Measurements from ENCODE around the gene PTPRN2. TPM values are rescaled to one million over a fixed set of nuclear protein-coding genes. Genes with fewer than 3 reads are reported as not detected.

PTPRN2 gene
- total RNA-seq, 1 experiment from 2014 or later, result not detected

GRCh38 chr7:158110661-158111048 lies 477.0 kb downstream of the PTPRN2 start:
- Histone ChIP-seq H3K36me3 (ENCODE audit: low read depth) (no peaks in the 10 kb centered on the region), H3K9me2 (ENCODE audit: insufficient read depth) (no peaks in the 10 kb centered on the region), H3K27me3 (ENCODE audit: insufficient read depth, low read depth) (0 out of 2 replicates have a peak, but pooled peaks cover 6% of the 10 kb centered on the region), H3K27ac (no peak overlapping the region), H3K4me1 (replicated peaks; ENCODE audit: insufficient read depth) (no peaks in the 10 kb centered on the region), H4K20me1 (ENCODE audit: insufficient read depth) (no peaks in the 10 kb centered on the region), H3K79me2 (ENCODE audit: low read depth) (no peaks in the 10 kb centered on the region), H3K4me2 (no peak overlapping the region), H2AFZ (no peak overlapping the region), H3F3A (ENCODE audit: insufficient read depth, low read depth) (no peaks in the 10 kb centered on the region), H3K4me3 (no peak overlapping the region), H3K9me3 (ENCODE audit: insufficient read depth, low read depth) (no peaks in the 10 kb centered on the region)
- POLR2A ChIA-PET (ENCODE audit: unreplicated experiment), result no interaction called here
- CTCF ChIA-PET, result no interaction called here
- intact Hi-C loops (cut with micrococcal nuclease; ENCODE audit: unreplicated experiment), result no loop called here
- no peak for DNase-seq
- no TSS peak for BruUV-seq (replicated peaks)
- TF ChIP-seq, protein P1, sequence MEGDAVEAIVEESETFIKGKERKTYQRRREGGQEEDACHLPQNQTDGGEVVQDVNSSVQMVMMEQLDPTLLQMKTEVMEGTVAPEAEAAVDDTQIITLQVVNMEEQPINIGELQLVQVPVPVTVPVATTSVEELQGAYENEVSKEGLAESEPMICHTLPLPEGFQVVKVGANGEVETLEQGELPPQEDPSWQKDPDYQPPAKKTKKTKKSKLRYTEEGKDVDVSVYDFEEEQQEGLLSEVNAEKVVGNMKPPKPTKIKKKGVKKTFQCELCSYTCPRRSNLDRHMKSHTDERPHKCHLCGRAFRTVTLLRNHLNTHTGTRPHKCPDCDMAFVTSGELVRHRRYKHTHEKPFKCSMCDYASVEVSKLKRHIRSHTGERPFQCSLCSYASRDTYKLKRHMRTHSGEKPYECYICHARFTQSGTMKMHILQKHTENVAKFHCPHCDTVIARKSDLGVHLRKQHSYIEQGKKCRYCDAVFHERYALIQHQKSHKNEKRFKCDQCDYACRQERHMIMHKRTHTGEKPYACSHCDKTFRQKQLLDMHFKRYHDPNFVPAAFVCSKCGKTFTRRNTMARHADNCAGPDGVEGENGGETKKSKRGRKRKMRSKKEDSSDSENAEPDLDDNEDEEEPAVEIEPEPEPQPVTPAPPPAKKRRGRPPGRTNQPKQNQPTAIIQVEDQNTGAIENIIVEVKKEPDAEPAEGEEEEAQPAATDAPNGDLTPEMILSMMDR (conservative IDR thresholded peaks at IDR 0.05), result no peak
- TF ChIP-seq EZH2 (IDR thresholded peaks at IDR 0.05; ENCODE audit: low read depth), result no peak

GRCh38 chr7:158110034-158110590 lies 477.5 kb downstream of the PTPRN2 start:
- Histone ChIP-seq H3K4me1 (replicated peaks; ENCODE audit: insufficient read depth) (no peaks in the 10 kb centered on the region), H3K4me3 (no peak overlapping the region), H3K36me3 (ENCODE audit: low read depth) (no peaks in the 10 kb centered on the region), H3K79me2 (ENCODE audit: low read depth) (no peaks in the 10 kb centered on the region), H3K9me2 (ENCODE audit: insufficient read depth) (no peaks in the 10 kb centered on the region), H3F3A (ENCODE audit: insufficient read depth, low read depth) (no peaks in the 10 kb centered on the region), H4K20me1 (ENCODE audit: insufficient read depth) (no peaks in the 10 kb centered on the region), H3K27me3 (ENCODE audit: insufficient read depth, low read depth) (0 out of 2 replicates have a peak, but pooled peaks cover 6% of the 10 kb centered on the region), H3K27ac (no peak overlapping the region), H3K9me3 (ENCODE audit: insufficient read depth, low read depth) (no peaks in the 10 kb centered on the region), H3K4me2 (no peak overlapping the region), H2AFZ (no peak overlapping the region)
- intact Hi-C loops (cut with micrococcal nuclease; ENCODE audit: unreplicated experiment), result no loop called here
- BruUV-seq (replicated peaks), result no TSS peak
- POLR2A ChIA-PET (ENCODE audit: unreplicated experiment), result no interaction called here
- CTCF ChIA-PET, result no interaction called here
- no peak for DNase-seq
- no peak for TF ChIP-seq EZH2 (IDR thresholded peaks at IDR 0.05; ENCODE audit: low read depth)
- TF ChIP-seq, protein P1 (conservative IDR thresholded peaks at IDR 0.05), result no peak

- no peak overlapping the region for H3K4me2 ChIP-seq
- H3K79me2 ChIP-seq (ENCODE audit: low read depth), result no peaks in the 10 kb centered on the region
- intact Hi-C loops (cut with micrococcal nuclease; ENCODE audit: unreplicated experiment), result no loop called here
- no peak overlapping the region for H3K27ac ChIP-seq
- H3F3A ChIP-seq (ENCODE audit: insufficient read depth, low read depth), result no peaks in the 10 kb centered on the region
- DNase-seq, result no peak
- no peaks in the 10 kb centered on the region for H3K36me3 ChIP-seq (ENCODE audit: low read depth)
- TF ChIP-seq, protein P1 (conservative IDR thresholded peaks at IDR 0.05), result no peak
- TF ChIP-seq EZH2 (IDR thresholded peaks at IDR 0.05; ENCODE audit: low read depth), result no peak
- no peaks in the 10 kb centered on the region for H3K9me3 ChIP-seq (ENCODE audit: insufficient read depth, low read depth)
- BruUV-seq (replicated peaks), result no TSS peak
- H3K4me3 ChIP-seq, result no peak overlapping the region
- H3K4me1 ChIP-seq (replicated peaks; ENCODE audit: insufficient read depth), result no peaks in the 10 kb centered on the region
- H3K9me2 ChIP-seq (ENCODE audit: insufficient read depth), result no peaks in the 10 kb centered on the region
- 0 out of 2 replicates have a peak, but pooled peaks cover 6% of the 10 kb centered on the region for H3K27me3 ChIP-seq (ENCODE audit: insufficient read depth, low read depth)
- H4K20me1 ChIP-seq (ENCODE audit: insufficient read depth), result no peaks in the 10 kb centered on the region
- ChIA-PET POLR2A (ENCODE audit: unreplicated experiment) (no interaction called here), CTCF (no interaction called here)
- no peak overlapping the region for H2AFZ ChIP-seq
These were observed 478.1 kb downstream of the PTPRN2 start for GRCh38 chr7:158109364-158110033.

All from PC-9 (cell line).